ENCODE measurements around the gene GRM7. TPM values are rescaled to one million over a fixed set of nuclear protein-coding genes. Genes with fewer than 3 reads are reported as not detected.

Gene GRM7
- total RNA-seq, 2 donors from 2014 or later = 0.33 to 1.3 TPM

DNA sequence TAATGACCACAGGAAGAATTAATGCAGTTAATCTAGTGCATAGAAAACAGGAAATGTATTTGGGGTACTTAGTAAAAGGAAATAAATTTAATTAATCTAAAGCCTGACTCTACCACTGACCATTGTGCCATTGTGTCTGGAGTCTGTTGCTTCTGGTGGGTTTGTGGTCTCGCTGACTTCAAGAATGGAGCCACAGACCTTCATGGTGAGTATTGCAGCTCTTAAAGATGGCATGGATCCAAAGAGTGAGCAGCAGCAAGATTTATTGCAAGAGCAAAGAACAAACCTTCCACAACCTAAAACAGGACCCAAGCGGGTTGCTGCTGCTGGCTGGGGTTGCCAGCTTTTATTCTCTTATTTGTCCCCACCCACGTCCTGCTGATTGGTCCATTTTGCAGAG is 929.2 kb downstream of the GRM7 start:
- 63 to 68% methylated on average over 3 of the region's 3 CpGs for WGBS, 2 donors
- TF ChIP-seq, protein P1, sequence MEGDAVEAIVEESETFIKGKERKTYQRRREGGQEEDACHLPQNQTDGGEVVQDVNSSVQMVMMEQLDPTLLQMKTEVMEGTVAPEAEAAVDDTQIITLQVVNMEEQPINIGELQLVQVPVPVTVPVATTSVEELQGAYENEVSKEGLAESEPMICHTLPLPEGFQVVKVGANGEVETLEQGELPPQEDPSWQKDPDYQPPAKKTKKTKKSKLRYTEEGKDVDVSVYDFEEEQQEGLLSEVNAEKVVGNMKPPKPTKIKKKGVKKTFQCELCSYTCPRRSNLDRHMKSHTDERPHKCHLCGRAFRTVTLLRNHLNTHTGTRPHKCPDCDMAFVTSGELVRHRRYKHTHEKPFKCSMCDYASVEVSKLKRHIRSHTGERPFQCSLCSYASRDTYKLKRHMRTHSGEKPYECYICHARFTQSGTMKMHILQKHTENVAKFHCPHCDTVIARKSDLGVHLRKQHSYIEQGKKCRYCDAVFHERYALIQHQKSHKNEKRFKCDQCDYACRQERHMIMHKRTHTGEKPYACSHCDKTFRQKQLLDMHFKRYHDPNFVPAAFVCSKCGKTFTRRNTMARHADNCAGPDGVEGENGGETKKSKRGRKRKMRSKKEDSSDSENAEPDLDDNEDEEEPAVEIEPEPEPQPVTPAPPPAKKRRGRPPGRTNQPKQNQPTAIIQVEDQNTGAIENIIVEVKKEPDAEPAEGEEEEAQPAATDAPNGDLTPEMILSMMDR (IDR thresholded peaks at IDR 0.05) = no peak
- no peak for TF ChIP-seq POLR2A (IDR thresholded peaks at IDR 0.05)
- Histone ChIP-seq H3K4me3 (no peak overlapping the region), H3K27me3 (no peaks in the 10 kb centered on the region), H3K9me3 (no peaks in the 10 kb centered on the region), H3K4me1 (no peaks in the 10 kb centered on the region), H3K36me3 (replicated peaks in 1 of 2; ENCODE audit: insufficient read depth in 1 of 2, low read depth in 2 of 2) (no peaks in the 10 kb centered on the region), H3K27ac (no peak overlapping the region)
- ATAC-seq = no peak
- intact Hi-C loops (cut with DNase I) = no loop called here
- no peak for DNase-seq

Measured in body of pancreas (tissue), 4 donors.